ENCODE results near the gene CYP2S1.

DNA sequence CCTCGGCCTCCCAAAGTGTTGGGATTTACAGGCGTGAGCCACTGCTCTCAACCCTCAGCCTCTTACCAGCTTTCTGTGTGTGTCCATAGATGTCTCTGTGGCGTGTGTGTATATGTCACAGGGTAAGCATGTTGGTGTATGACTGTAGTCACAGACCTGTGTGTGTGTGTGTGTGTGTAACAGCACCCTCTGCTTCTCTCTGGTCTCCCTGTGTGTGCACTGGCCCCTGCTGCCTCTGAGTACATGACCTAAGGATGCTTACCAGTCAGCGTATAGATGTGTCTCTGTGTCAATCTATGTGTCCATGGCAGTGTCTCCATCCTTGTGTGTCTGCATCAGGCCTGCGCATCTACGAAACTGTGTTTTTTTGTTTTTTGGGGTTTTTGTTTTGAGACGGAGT, 31.6 kb downstream of the CYP2S1 start:
- no peak for TF ChIP-seq POLR2AphosphoS5 (IDR thresholded peaks at IDR 0.05)
- TF ChIP-seq, protein P1, sequence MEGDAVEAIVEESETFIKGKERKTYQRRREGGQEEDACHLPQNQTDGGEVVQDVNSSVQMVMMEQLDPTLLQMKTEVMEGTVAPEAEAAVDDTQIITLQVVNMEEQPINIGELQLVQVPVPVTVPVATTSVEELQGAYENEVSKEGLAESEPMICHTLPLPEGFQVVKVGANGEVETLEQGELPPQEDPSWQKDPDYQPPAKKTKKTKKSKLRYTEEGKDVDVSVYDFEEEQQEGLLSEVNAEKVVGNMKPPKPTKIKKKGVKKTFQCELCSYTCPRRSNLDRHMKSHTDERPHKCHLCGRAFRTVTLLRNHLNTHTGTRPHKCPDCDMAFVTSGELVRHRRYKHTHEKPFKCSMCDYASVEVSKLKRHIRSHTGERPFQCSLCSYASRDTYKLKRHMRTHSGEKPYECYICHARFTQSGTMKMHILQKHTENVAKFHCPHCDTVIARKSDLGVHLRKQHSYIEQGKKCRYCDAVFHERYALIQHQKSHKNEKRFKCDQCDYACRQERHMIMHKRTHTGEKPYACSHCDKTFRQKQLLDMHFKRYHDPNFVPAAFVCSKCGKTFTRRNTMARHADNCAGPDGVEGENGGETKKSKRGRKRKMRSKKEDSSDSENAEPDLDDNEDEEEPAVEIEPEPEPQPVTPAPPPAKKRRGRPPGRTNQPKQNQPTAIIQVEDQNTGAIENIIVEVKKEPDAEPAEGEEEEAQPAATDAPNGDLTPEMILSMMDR (IDR thresholded peaks at IDR 0.05): no peak
